ENCODE data around the gene PCSK6.

The PCSK6 gene

GRCh38 chr15:101351736-101352135 is 137.8 kb downstream of the PCSK6 start:
- DNase-seq: no peak

- DNase-seq: no peak
These were observed 140.2 kb downstream of the PCSK6 start for GRCh38 chr15:101349047-101349951.

- DNase-seq: no peak
These were observed 140.9 kb downstream of the PCSK6 start for GRCh38 chr15:101348643-101349042.

- DNase-seq: no peak
These were observed 141.5 kb downstream of the PCSK6 start for GRCh38 chr15:101348015-101348414.

GRCh38 chr15:101347454-101347853 is 142.1 kb downstream of the PCSK6 start:
- DNase-seq: no peak

GRCh38 chr15:101346928-101347327 is 142.6 kb downstream of the PCSK6 start:
- DNase-seq: no peak

- no peak for DNase-seq
These were observed 147.5 kb downstream of the PCSK6 start for GRCh38 chr15:101342056-101342455.

GRCh38 chr15:101338502-101339057 is 150.9 kb downstream of the PCSK6 start:
- no peak for DNase-seq

GRCh38 chr15:101337976-101338375 is 151.5 kb downstream of the PCSK6 start:
- DNase-seq: no peak

- DNase-seq: peak; percentile 62
These were observed 155.4 kb downstream of the PCSK6 start for GRCh38 chr15:101333907-101334789.

GRCh38 chr15:101332061-101332467 is 157.4 kb downstream of the PCSK6 start:
- no peak for DNase-seq

- DNase-seq: no peak
These were observed 159.6 kb downstream of the PCSK6 start for GRCh38 chr15:101329867-101330380.

- DNase-seq: no peak
These were observed 160.1 kb downstream of the PCSK6 start for GRCh38 chr15:101329309-101329863.

GRCh38 chr15:101328001-101328400 is 161.5 kb downstream of the PCSK6 start:
- DNase-seq: no peak

GRCh38 chr15:101327147-101327740 is 162.3 kb downstream of the PCSK6 start:
- DNase-seq: no peak

GRCh38 chr15:101326462-101327146 is 162.9 kb downstream of the PCSK6 start:
- DNase-seq: no peak

GRCh38 chr15:101326026-101326315 is 163.5 kb downstream of the PCSK6 start:
- no peak for DNase-seq

GRCh38 chr15:101325263-101326025 is 164.1 kb downstream of the PCSK6 start:
- DNase-seq: no peak

GRCh38 chr15:101324524-101325177 is 164.9 kb downstream of the PCSK6 start:
- no peak for DNase-seq

- no peak for DNase-seq
These were observed 165.5 kb downstream of the PCSK6 start for GRCh38 chr15:101323793-101324523.

Data from activated naive CD4-positive, alpha-beta T cell treated with Interleukin-2 at 50 U/mL for 16 hours (primary cell).